ENCODE results near the gene EEF2.

DNA sequence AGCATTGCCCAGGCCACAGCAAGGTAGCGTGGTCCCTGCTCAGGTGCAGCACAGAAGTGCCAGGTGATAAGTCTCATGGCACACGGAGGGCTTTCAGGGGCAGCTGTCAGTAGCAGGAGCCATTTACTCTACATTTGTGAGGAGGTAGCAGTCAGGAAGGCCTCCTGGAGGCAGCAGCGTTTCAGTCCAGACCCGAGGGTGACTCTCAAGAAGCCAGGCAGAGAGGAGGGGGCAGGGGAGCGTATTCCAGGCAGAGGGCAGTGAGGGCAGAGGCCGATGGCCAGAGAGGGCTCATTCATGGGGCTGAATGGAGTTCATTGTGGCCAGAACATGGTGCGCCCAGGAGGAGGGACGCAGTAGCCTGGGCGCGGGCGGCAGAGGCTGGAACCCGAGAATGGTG lies 31.2 kb upstream of the EEF2 start:
- TF ChIP-seq EP300 (IDR thresholded peaks at IDR 0.05) = no peak
- TF ChIP-seq, protein P1, sequence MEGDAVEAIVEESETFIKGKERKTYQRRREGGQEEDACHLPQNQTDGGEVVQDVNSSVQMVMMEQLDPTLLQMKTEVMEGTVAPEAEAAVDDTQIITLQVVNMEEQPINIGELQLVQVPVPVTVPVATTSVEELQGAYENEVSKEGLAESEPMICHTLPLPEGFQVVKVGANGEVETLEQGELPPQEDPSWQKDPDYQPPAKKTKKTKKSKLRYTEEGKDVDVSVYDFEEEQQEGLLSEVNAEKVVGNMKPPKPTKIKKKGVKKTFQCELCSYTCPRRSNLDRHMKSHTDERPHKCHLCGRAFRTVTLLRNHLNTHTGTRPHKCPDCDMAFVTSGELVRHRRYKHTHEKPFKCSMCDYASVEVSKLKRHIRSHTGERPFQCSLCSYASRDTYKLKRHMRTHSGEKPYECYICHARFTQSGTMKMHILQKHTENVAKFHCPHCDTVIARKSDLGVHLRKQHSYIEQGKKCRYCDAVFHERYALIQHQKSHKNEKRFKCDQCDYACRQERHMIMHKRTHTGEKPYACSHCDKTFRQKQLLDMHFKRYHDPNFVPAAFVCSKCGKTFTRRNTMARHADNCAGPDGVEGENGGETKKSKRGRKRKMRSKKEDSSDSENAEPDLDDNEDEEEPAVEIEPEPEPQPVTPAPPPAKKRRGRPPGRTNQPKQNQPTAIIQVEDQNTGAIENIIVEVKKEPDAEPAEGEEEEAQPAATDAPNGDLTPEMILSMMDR (IDR thresholded peaks at IDR 0.05) = no peak

Measured in suprapubic skin (tissue), 3 donors.